GM23338 (cell line): Measurements from ENCODE around the gene PRODH2. TPM values are rescaled to one million over a fixed set of nuclear protein-coding genes. Genes with fewer than 3 reads are reported as not detected.
A peak's percentile ranks its signal among the peaks of the same experiment; 100 is the strongest.

Experiments
- ATAC-seq: fragments of 200-7000 bp; cut with Tn5 transposase; 3 replicates; pipeline ENCODE4 v1.9.1; 2020
- DNase-seq: peaks from one replicate; pipeline ENCODE4 v3.0.0-alpha.2; 2015; ENCODE audit warnings: low spot score
- H2AFZ ChIP-seq: fragments of 200-600 bp; sonication (generic); 2 replicates; pipeline ENCODE4 v1.8.0; 2016; ENCODE audit warnings: antibody characterized with exemption, mild to moderate bottlenecking, moderate library complexity
- H3F3A ChIP-seq: fragments of 200-600 bp; sonication (generic); replicated peaks from 2 replicates; pipeline ENCODE4 v1.8.0; 2017; ENCODE audit warnings: antibody characterized with exemption, mixed run types, low read depth
- H3K27ac ChIP-seq: fragments of 200-600 bp; sonication (generic); 2 replicates; pipeline ENCODE4 v1.6.1; 2016; ENCODE audit warnings: low read depth
- H3K27me3 ChIP-seq: fragments of 200-600 bp; sonication (generic); 2 replicates; pipeline ENCODE4 v1.8.0; 2016; ENCODE audit warnings: mild to moderate bottlenecking, mixed run types, moderate library complexity; ENCODE audit not compliant: insufficient read depth
- H3K36me3 ChIP-seq: fragments of 200-600 bp; sonication (generic); 2 replicates; pipeline ENCODE4 v1.8.0; 2016; ENCODE audit warnings: mild to moderate bottlenecking; ENCODE audit not compliant: insufficient read depth
- H3K4me1 ChIP-seq: fragments of 200-600 bp; sonication (generic); 2 replicates; pipeline ENCODE4 v1.8.0; 2016; ENCODE audit warnings: mild to moderate bottlenecking, moderate library complexity; ENCODE audit not compliant: insufficient read depth
- H3K4me2 ChIP-seq: fragments of 200-600 bp; sonication (generic); 2 replicates; pipeline ENCODE4 v1.7.1; 2017; ENCODE audit warnings: mixed run types
- H3K4me3 ChIP-seq: fragments of 200-600 bp; sonication (generic); 2 replicates; pipeline ENCODE4 v1.6.1; 2016; ENCODE audit warnings: mixed run types
- H3K79me2 ChIP-seq: fragments of 200-600 bp; sonication (generic); replicated peaks from 2 replicates; pipeline ENCODE4 v1.8.0; 2017; ENCODE audit warnings: mild to moderate bottlenecking; ENCODE audit not compliant: insufficient read depth
- H3K9me2 ChIP-seq: fragments of 200-600 bp; sonication (generic); 2 replicates; pipeline ENCODE4 v1.8.0; 2017; ENCODE audit not compliant: insufficient read depth
- H4K20me1 ChIP-seq: fragments of 200-600 bp; sonication (generic); replicated peaks from 2 replicates; pipeline ENCODE4 v1.8.0; 2017; ENCODE audit warnings: mild to moderate bottlenecking; ENCODE audit not compliant: insufficient read depth
- H3K27ac Mint-ChIP-seq: 2 replicates; pipeline ENCODE4 v1.8.0; 2020; ENCODE audit warnings: inconsistent platforms, mild to moderate bottlenecking, moderate library complexity, mixed read lengths
- H3K27me3 Mint-ChIP-seq: 3 replicates; pipeline ENCODE4 v1.8.0; 2022; ENCODE audit warnings: low read depth, mild to moderate bottlenecking, moderate library complexity, mixed read lengths, inconsistent platforms; ENCODE audit not compliant: insufficient read depth, poor library complexity
- H3K36me3 Mint-ChIP-seq: 3 replicates; pipeline ENCODE4 v1.8.0; 2021; ENCODE audit warnings: low read depth, mild to moderate bottlenecking, inconsistent platforms, moderate library complexity, mixed read lengths
- H3K4me1 Mint-ChIP-seq: 3 replicates; pipeline ENCODE4 v1.8.0; 2020; ENCODE audit warnings: mild to moderate bottlenecking, inconsistent platforms, mixed read lengths
- H3K4me3 Mint-ChIP-seq: 3 replicates; pipeline ENCODE4 v1.8.0; 2021; ENCODE audit warnings: moderate library complexity, mild to moderate bottlenecking, inconsistent platforms, mixed read lengths
- H3K9me3 Mint-ChIP-seq: 3 replicates; pipeline ENCODE4 v1.8.0; 2020; ENCODE audit warnings: moderate library complexity, mild to moderate bottlenecking, inconsistent platforms, mixed read lengths
- CREB1 ChIP-seq: fragments of 250-450 bp; sonication (Bioruptor Pico); IDR thresholded peaks from 2 replicates; pipeline ENCODE4 v1.5.0; 2020; ENCODE audit warnings: low read depth, mild to moderate bottlenecking, moderate library complexity
- EZH2 ChIP-seq: fragments of 200-600 bp; sonication (generic); IDR thresholded peaks from one replicate; pipeline ENCODE4 v1.8.0; 2017; ENCODE audit warnings: antibody characterized with exemption, mild to moderate bottlenecking, low read depth; ENCODE audit not compliant: unreplicated experiment
- JUNB ChIP-seq: IDR thresholded peaks from one replicate; pipeline ENCODE4 v1.6.1; 2016; ENCODE audit warnings: antibody characterized with exemption; ENCODE audit not compliant: unreplicated experiment
- POLR2AphosphoS5 ChIP-seq: IDR thresholded peaks from 2 replicates; pipeline ENCODE4 v1.6.1; 2016; ENCODE audit warnings: antibody characterized with exemption, low read depth
- REST ChIP-seq: IDR thresholded peaks from one replicate; pipeline ENCODE4 v1.6.1; 2018; ENCODE audit warnings: antibody characterized with exemption; ENCODE audit not compliant: unreplicated experiment
- STAT1 ChIP-seq: IDR thresholded peaks from one replicate; pipeline ENCODE4 v1.6.1; 2016; ENCODE audit warnings: antibody characterized with exemption; ENCODE audit not compliant: unreplicated experiment
- polyA plus RNA-seq: library from polyadenylated mRNA; unstranded; fragments of >200 nt; fragmentation: Nextera tagmentation; extraction: Ambion mirVana; gene quantifications from 2 replicates; pipeline ENCODE4 v1.2.1, GENCODE V29; 2016
- total RNA-seq: library from RNA; depleted of rRNA; stranded (reverse); fragments of >200 nt; shearing (Covaris generic); gene quantifications from 2 replicates; pipeline ENCODE4 v1.2.3, GENCODE V29; 2014

The PRODH2 gene
- total and polyA plus RNA-seq, 2 experiments from 2014 or later, result not detected

GRCh38 chr19:35828692-35829301 is 16.2 kb upstream of the PRODH2 start:
- no peaks in the 10 kb centered on the region for H3K4me1 Mint-ChIP-seq
- no peak overlapping the region for H3K27ac Mint-ChIP-seq

GRCh38 chr19:35824150-35824549 is 11.5 kb upstream of the PRODH2 start:
- Histone ChIP-seq H3K4me3 (no peak overlapping the region), H3F3A (0 out of 2 replicates have a peak, but pooled peaks cover 6% of the 10 kb centered on the region), H4K20me1 (no peaks in the 10 kb centered on the region; the same call in 1 of the 2 replicates), H2AFZ (no peak overlapping the region), H3K4me1 (no peaks in the 10 kb centered on the region), H3K9me2 (no peaks in the 10 kb centered on the region), H3K4me2 (no peak overlapping the region), H3K79me2 (no peaks in the 10 kb centered on the region), H3K36me3 (no peaks in the 10 kb centered on the region), H3K27me3 (no peaks in the 10 kb centered on the region), H3K27ac (no peak overlapping the region)
- Mint-ChIP-seq H3K4me3 (no peak overlapping the region), H3K27me3 (peaks cover 8% of the 10 kb centered on the region), H3K36me3 (no peaks in the 10 kb centered on the region), H3K9me3 (no peaks in the 10 kb centered on the region), H3K27ac (no peak overlapping the region), H3K4me1 (peaks cover 4% of the 10 kb centered on the region; the same call in 2 of the 3 replicates)
- DNase-seq (no peak), ATAC-seq (no peak)
- no peak for TF ChIP-seq CREB1 (CRISPR knock-in tag)
- no peak for TF ChIP-seq POLR2AphosphoS5
- TF ChIP-seq REST, result no peak

More at GRCh38 chr19:35828692-35829301, 16.2 kb upstream of the PRODH2 start:
- H3K4me3 Mint-ChIP-seq, result no peak overlapping the region
- Histone ChIP-seq H3K79me2 (no peaks in the 10 kb centered on the region), H3F3A (0 out of 2 replicates have a peak, but pooled peaks cover 6% of the 10 kb centered on the region), H2AFZ (no peak overlapping the region), H3K27me3 (no peaks in the 10 kb centered on the region), H3K9me2 (no peaks in the 10 kb centered on the region), H3K27ac (no peak overlapping the region), H4K20me1 (no peaks in the 10 kb centered on the region; the same call in 1 of the 2 replicates), H3K4me2 (no peak overlapping the region), H3K4me1 (no peaks in the 10 kb centered on the region), H3K36me3 (no peaks in the 10 kb centered on the region), H3K4me3 (no peak overlapping the region)
- H3K9me3 Mint-ChIP-seq, result no peaks in the 10 kb centered on the region
- no peak for TF ChIP-seq EZH2
- TF ChIP-seq JUNB, result no peak
- peak; percentile 99 for TF ChIP-seq REST
- TF ChIP-seq STAT1, result no peak
- no peaks in the 10 kb centered on the region for H3K36me3 Mint-ChIP-seq
- DNase-seq (peak; percentile 93), ATAC-seq (peak; percentile 99)
- peaks cover 9% of the 10 kb centered on the region for H3K27me3 Mint-ChIP-seq
